HG03280 (cell line): Measurements from ENCODE around the gene OR13J1.
A peak's percentile ranks its signal among the peaks of the same experiment; 100 is the strongest.

Source experiments
- ATAC-seq: cut with Tn5 transposase; IDR thresholded peaks from one replicate; pipeline ENCODE4 v1.9.1; 2021; ENCODE audit warnings: mild to moderate bottlenecking, moderate library complexity; ENCODE audit not compliant: unreplicated experiment

The OR13J1 gene

DNA sequence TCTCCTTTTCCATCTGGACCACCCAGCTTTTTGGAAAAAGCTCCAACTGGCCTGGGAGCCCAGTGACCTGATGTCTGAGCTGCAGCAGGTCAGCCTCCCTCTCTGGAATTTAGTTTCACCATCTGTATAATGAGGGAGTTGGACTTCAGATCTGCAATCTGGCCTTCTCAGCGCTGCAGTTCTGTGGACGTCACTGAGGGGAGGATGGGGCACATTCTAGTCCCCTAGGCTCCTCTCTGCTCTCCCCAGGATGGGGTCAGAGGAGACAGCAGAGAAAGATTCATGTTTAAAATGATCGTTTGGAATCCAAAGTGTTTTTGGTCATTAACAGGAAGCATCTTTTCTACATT is 10.2 kb downstream of the OR13J1 start:
- no peak for ATAC-seq

DNA sequence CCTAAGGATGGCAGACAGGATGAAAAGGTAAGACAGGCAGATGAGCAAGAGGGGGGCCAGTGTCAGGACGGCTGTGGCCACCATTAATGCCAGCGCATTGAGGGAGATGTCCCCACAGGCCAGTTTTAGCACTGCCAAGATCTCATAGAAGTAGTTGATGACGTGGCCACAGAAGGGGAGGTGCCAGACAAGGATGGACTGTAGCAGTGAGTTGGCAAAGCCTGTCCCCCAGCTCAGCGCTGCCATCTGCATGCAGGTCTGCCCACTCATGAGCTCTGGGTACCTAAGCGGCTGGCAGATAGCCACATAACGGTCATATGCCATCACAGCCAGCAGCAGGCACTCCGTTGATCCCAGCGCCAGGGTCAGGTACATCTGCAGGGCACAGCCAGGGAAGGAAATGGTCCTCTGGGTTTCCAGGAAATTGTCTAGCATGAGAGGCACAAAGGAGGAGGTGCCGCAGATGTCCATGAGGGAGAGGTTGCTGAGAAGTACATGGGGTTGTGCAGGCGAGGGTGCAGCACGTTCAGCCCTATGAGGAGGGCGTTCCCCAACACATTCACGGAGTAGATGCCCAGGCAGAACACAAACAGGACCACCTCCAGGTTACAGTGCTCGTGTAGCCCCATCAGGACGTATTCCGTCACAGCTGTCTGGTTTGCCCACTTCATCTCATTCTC is 10.8 kb downstream of the OR13J1 start:
- ATAC-seq, result no peak

DNA sequence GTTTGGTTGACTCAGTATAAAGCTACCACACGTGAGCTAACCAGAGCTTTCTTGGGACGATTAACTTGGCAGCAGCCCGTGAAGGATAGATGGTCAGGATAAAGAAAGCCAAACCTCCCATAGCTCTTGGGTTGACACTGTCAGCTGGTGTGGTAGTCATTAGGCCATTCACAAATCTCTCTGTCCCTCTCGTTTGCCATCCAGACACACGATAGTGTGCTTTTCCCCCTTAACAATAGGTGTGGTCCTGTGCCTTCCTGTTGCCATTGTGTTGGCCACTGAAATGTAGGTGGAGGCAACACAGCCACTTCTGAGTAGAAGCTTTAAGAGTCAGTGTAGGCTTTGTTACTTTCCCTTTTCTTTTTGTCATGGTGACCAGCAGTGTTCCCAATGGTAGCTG is 11.7 kb downstream of the OR13J1 start:
- ATAC-seq, result no peak

DNA sequence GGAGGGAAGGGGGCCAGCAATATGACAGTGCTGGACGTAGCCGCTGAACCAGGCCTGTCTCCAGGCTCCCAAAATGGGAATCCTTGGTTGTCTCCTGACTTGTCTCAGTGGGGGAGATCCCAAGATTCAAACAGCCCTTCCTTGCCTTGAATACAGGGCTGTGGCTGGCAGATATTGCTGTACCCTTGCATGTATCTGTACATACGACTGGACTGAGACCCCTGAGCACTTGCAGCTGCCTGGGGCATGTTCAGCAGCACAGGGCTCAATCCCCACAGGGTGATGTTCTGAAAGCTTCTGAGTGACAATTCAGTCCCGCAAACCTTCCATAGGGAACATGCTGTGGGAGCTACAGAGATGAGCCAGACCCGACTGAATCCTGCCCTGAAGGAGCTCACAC is 13.3 kb downstream of the OR13J1 start:
- ATAC-seq, result no peak

DNA sequence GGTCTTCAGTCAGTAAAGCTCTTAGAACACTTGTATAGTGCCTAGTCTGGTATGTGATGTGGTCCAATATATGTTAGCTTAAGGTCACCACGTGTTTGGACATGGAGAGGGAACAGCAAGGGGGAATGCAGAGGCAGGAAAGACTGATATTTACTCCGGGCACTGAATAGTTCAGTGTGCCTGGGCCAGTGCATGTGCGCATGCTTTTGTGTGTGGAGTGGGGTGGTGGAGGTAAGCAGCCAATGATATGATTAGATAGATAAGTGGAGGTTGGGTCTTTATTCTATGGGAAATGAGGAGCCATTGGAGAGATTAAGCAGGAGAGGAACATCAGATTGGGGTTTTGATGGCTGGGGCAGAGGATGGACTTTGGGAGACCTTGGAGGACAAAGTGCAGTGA is 14.0 kb downstream of the OR13J1 start:
- no peak for ATAC-seq

DNA sequence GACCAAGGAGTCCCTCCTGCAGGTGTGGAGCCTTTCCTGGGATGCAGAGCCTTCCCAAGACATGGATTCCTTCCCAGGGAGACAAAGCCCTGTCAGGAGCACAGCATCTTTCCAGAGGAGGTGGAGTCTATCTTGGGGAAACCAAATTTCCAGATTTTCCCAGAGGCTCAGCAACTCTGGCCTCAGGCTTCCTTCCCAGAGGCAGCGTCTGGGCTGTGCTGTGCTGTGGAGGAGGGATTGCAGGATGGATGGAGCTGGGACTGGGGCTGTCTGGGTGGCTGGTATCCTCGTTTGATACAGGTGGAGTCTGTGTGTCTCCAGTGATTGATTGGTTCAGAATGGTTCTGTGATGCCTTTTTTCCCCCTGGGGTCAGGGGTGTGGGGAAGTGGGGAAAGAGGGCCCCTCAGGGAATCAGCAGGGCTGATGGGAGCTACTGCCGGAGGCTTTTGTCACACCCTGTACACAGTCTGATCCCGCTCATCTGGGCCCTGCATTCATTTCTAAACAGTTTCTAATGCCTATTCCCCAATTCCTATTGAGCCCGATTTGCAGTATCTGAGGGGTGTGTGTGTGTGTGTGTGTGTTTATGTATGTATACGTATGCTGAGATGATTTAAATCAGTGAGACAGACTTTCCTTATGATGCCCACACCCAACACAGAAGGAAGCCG is 16.0 kb downstream of the OR13J1 start:
- ATAC-seq, result no peak

DNA sequence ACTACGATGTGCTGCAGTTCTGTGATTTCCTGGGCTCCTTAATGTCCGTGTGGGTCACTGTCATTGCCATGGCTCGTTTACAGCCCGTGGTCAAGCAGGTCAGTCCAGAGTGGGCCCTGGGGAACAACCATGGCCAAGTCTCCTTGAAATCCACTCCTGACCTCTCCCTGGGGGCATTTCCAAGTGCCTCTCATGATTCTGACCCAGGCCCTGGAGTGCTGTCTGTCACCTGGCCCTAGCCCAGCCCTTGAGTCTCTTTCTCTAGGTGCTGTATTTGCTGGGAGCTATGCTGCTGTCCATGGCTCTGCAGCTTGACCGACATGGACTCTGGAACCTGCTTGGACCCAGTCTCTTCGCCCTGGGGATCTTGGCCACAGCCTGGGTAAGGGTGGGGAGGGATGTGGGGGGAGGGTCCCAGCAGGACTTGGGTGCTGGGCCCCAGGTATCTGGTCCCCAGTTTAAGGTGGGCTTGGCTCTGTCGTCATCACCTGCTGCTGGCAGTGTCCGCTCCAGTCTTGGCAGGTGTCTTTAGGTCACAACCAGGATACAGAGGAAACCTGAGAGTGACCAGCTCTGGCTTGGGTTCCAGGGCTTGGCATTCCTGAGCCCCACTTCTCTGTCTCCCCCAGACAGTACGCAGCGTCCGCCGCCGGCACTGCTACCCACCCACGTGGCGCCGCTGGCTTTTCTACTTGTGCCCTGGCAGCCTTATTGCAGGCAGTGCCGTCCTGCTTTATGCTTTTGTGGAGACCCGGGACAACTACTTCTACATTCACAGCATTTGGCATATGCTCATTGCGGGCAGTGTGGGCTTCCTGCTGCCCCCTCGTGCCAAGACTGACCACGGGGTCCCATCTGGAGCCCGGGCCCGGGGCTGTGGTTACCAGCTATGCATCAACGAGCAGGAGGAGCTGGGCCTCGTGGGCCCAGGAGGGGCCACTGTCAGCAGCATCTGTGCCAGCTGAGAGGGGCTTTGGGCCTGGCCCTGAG is 17.0 kb downstream of the OR13J1 start:
- ATAC-seq, result no peak

DNA sequence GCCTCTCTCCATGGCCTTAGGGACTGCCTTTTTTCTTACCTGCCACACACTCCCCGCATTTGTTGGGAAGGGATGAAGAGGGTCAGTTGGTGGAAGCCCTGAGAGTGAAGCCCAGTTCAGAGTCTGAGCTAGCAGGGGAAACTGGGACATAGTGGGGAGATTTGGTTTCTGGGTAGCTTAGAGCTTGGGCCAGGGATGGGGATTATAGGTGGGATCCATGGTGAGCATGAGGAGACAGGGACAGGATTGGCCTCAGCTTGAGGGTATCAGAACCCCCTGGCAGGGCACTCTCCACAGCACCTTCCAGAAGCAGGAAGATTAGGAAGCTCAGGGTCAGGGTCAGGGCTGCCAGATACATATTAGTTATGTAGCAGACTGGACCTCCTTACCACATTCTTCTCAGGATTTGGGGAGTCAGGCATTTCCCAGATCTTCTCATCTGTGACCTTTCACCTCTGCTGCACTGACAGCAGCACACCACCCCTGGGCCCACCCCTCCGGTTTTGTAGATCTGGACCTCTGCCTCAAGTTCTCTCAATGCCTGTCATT is 17.9 kb downstream of the OR13J1 start:
- ATAC-seq, result no peak

DNA sequence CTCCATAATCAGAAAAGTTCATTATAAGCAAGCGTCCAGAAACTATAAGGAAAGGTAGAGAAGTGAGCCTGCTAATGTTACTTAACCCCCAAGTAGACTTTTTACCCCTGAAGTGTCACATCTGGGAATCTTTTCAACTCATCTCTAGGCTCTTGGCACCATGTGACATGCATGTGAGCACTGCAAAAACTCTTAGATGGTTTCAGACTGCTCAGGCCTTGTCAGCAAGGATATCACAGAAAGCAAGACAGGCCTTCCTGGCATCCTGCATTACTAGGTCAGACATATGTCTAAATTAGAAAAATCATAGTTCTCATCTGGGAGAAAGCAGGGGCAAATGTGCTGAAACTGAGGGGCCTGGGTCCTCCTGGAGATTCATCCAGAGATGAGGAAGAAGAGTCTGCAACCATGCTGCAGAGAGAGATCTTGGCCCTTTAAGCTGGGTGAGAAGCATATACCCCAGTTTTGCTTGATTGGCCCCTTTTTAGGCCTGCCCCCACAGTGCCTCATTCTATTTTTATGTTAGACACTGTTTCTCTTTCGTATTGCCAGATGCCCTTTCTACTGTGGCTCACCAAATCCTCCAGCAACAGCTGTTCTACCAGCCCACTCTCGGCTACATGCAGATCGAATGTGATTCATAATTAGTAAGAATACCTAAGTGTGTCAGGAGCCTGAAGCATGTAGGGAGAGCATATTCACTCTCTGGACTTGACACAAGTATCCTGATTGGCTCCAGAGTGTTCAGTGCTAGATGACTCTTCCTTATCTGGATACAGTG is 22.2 kb downstream of the OR13J1 start:
- peak; percentile 87 for ATAC-seq

DNA sequence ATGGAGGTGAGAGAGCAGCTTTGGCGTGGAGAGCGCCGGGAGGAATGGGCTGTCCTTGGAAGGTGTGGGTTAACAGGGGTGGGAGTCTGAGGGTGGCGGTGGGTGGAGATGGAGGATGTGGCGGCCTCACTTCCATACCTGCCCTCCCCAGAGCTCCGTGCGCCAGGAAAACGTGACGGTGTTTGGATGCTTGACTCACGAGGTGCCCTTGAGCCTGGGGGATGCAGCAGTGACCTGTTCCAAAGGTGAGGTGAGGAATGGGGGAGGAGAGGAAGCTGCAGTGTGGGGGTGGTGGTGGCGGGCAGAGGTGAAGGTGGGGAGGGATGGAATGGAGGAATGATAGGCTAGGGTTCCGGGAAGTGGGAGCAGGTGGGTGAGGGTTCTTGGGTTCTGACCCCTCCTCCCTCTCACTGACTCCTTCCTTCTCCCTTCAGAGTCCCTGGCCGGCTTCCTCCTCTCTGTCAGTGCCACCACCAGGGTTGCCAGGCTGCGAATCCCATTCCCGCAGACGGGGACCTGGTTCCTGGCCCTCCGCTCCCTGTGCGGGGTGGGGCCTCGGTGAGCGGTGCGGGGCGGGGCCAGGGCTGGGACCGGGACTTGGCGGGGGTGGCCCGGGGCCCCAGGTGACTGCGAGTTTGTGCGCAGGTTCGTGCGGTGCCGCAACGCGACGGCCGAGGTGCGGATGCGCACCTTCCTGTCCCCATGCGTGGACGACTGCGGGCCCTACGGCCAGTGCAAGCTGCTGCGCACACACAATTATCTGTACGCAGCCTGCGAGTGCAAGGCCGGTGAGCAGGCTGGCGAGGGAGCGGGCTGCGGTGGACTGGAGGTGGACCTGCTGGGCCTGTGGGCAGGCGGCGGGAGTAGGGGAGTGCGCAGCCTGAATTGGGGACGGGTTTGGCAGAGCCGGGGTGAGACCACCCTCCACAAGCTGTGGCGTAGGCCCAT is 24.1 kb downstream of the OR13J1 start:
- ATAC-seq, result no peak

DNA sequence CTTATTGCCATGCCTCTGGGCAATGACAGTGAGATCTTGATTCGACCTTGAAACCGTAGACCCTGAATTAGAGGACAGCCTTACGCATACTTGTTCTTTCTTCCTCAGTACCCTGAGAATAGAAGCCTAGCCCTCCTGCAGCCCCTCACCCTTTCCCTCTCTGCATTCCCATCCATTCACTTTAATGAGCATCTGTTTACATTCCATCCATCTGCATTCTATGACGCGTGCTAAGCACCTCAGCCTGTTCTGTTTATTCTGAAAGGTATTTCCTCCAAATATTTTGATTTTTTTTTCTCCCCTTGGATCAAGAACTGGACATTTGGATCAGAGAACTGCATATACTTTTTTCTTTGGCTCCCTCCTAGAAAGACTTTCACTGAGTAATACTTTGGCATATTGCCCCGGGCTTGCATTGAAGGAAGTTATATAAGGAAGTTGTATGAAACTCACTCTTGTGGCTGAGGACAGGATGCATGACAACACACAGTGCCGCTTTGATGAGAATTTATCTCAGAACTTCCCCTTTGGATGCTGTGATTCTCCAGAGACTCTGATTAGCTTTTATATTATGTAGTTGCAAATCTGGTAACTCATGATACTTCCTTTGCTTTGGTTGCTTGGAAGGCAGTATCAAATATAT is 25.5 kb downstream of the OR13J1 start:
- no peak for ATAC-seq

DNA sequence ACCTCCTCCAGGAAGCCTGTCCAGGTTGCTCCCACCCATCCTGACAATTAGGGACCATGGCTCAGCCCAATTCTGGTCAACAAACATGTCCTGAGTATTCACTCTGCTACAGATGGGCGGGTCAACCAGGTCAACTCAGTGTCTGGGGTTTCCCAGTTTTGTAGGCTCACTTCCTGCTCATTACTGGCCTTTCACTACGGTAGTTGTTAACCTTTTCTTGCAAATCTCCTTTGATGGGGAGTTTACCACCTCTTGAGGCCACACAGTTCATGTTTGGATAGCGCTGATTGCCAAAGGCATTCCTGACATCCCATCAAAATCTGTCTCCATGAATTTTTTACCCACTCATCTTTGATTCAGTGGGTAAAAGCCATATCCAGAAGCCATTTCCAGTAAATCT is 27.4 kb downstream of the OR13J1 start:
- ATAC-seq, result peak; percentile 69

DNA sequence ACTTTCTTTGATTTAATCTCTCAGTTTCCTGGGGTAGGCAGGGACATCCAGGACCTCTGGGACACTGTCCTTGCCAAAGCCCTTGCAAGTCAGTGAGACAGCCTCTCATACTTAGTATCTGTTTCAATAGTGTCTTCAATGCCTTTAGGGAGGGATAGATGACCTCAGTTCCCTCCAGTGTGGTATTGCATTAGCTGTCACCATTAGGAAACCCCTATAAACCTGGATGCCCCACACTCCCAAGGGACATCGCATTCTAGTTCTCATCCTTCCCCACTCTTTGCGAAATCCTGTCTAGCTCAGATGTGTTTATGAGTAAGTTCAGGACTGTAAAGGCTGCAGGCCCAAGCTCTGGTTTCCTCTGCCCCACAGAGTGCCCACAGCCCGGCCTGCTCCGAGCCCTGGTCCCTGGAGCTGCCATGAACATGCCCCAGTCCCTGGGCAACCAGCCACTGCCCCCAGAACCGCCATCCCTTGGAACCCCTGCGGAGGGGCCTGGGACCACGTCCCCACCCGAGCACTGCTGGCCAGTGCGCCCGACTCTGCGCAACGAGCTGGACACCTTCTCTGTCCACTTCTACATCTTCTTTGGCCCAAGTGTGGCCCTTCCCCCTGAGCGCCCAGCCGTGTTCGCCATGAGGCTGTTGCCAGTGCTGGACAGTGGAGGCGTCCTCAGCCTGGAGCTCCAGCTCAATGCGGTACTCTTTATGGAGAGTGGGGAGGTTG is 28.0 kb downstream of the OR13J1 start:
- ATAC-seq, result no peak

DNA sequence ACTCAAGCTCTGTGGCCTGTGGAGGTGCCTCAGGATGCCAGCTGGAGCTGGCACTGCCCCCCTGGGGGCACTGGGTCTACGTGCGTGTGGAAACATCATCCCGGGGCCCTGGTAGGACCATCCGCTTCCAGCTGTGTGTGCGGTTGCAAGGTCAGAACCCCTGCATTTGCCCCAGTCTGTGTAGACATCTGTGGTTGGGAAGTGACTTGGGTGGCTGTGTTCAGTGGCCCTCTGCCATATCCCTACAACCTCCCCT is 28.6 kb downstream of the OR13J1 start:
- no peak for ATAC-seq

DNA sequence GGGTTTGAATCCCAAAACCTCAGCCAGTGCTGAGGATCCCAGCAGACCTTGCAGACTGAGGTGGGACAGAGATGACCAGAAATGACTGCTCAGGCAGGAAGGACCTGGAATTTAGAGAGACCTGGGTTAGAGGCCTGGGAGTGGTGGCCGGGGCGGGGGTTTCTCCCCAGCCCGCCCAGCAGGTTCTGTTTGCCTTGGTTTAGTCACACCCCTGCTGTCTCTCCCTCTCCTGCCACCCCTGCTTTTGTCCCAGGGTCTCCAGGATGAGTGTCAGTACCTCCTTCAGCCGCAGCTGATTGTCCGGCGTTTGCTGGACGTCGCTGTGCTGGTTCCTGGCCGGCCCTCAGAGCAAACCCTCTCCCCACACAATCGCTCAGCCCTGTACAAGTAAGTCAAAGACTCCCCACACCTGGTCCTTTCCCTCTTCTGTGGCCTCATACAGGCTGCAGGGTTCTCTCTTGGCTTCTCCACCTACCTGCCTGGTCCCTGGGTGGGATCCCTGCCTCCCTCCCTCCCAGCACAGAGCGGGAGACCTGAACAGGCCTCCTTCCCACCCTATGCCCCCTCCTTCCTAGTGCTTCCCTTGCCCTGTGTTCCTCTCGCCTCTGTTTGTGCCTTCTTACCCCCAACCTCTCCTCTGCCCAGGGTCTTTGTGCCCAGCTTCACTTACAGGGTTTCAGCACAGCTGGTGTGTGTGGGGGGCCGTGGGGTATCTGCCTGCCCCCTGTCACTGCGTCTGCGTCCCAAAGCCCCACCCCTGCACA is 29.1 kb downstream of the OR13J1 start:
- no peak for ATAC-seq

DNA sequence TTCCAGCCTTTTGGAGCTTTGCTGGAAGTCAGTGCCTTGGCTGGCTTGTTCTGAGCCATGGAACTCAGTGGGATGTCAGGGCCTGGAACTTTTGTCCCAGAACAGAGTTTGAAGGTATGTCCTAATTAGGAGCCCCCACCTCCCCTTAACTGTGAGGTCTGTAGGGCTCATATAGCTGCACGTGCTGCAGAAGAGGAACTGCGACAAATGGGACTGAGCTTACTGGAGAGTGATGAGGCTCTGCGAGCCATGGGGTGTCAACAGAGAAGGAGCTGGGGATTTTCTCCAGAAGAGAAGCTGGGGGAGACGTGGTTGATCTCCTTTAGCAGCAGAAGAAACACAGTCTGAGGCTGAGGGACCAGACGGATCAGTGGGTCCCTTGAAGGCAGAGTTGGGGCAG is 30.3 kb downstream of the OR13J1 start:
- no peak for ATAC-seq

DNA sequence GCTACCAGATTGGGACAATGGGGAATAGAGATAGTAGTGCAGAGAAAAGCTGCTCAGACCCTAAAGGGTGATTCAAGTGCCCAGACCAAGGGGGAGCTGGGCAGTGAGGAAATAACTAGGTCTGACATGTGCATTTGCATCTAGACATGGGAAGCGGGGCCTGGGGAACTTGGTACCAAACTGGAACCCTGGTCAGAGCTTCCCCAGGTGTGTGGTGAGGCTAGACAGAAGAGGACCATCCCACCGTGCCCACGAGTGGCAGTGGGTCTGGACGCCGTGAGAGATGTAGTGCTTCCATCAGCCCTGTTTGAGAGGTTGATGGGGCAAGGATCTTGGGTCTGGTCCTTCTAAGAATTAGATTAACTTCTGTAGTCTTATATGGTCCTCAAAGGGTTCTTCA is 33.6 kb downstream of the OR13J1 start:
- no peak for ATAC-seq

DNA sequence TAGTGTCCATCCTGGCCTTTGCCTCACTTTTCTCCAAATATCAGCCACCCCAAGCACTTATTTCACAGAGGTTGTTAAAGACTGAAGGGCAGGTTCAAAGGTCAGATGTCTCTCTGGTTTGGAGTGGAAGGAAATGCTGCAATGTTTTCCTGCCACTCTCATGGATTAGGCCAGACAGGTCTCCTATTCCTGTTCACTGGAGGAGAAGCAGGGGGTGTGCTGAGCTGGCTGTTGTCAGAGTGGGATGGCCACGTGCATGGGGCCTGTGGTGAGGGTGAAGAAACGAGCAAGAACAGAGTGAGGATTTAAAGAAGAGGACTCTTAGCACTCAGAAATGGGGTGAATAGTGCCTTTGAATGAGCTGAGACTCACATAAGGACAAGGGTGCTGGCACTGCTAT is 34.4 kb downstream of the OR13J1 start:
- no peak for ATAC-seq
